Right lobe of liver (tissue), 6 donors: ENCODE measurements around the gene HSP90B1. TPM values are rescaled to one million over a fixed set of nuclear protein-coding genes. Genes with fewer than 3 reads are reported as not detected.

Experiments
- ATAC-seq, 4 donors: fragments of 200-7000 bp; cut with Tn5 transposase; one replicate each; pipeline ENCODE4 v1.9.1; 2020; ENCODE audit warnings: mild to moderate bottlenecking in 4 of 4, moderate library complexity in 4 of 4
- DNase-seq, 3 donors: peaks; one replicate each; pipeline ENCODE4 v3.0.0-alpha.2; 2020
- H3K27ac ChIP-seq, 3 donors: fragments of 200-600 bp; one replicate each; pipeline ENCODE4 v1.8.0; 2022
- H3K27me3 ChIP-seq, 2 donors: fragments of 200-600 bp; one replicate each; pipeline ENCODE4 v1.8.0; 2022
- H3K36me3 ChIP-seq, 4 donors: fragments of 200-600 bp; sonication (generic) in 1 of 4; one replicate each; pipeline versions ENCODE4 v1.5.1 to v1.8.0; 2017 to 2022; ENCODE audit warnings: control low read depth in 1 of 4
- H3K4me1 ChIP-seq, 4 donors: fragments of 200-600 bp; sonication (generic) in 1 of 4; one replicate each; pipeline versions ENCODE4 v1.5.1 to v1.8.0; 2017 to 2022; ENCODE audit warnings: control low read depth in 1 of 4
- H3K4me3 ChIP-seq, 3 donors: fragments of 200-600 bp; one replicate each; pipeline ENCODE4 v1.8.0; 2022
- H3K9me3 ChIP-seq, 4 donors: fragments of 200-600 bp; sonication (generic) in 1 of 4; one replicate each; pipeline versions ENCODE4 v1.5.1 to v1.8.0; 2017 to 2022; ENCODE audit warnings: control low read depth in 1 of 4
- POLR2A ChIP-seq: fragments of 450-650 bp; IDR thresholded peaks from one replicate; pipeline ENCODE4 v1.6.1; 2017; ENCODE audit warnings: antibody characterized with exemption, mild to moderate bottlenecking
- WGBS: methylation state at CpG from one replicate; pipeline ENCODE4 v1.1.6; 2018; ENCODE audit warnings: low coverage, low lambda C conversion rate; ENCODE audit not compliant: insufficient coverage; ENCODE audit errors: missing lambda C conversion rate; 5-methylcytosine and 5-hydroxymethylcytosine counted together
- intact Hi-C, 2 donors: fragments of 100-400 bp; cut with DNase I; formaldehyde crosslinking; loops; one replicate each; pipeline versions ENCODE4 v1.11.2 to v1.14.1; 2022
- total RNA-seq, 6 experiments: library from RNA; depleted of rRNA in 2 of 6; stranded (reverse); fragments of >200 nt in 2 of 6; fragmentation: NEBNext Ultra II Directional in 3 of 6; extraction: Animal tissue kit (Norgen Biotek cat#: 25700) in 3 of 6; gene quantifications; one replicate each; pipeline versions ENCODE4 v1.1.0 to v1.2.4, GENCODE V29; 2016 to 2023
- TF ChIP-seq, protein P1 (sequence below), 4 donors: fragments of 200-600 bp in 3 of 4; fragments of 450-650 bp in 1 of 4; IDR thresholded peaks; one replicate each; pipeline versions ENCODE4 v1.5.1 to v1.8.0; 2016 to 2022; ENCODE audit warnings: antibody characterized with exemption in 4 of 4, mild to moderate bottlenecking in 2 of 4
- donor health status: DM: no; HTN: yes; CAD: no.
- donor health status: DM: no; HTN: no; CAD: no.
- donor health status: DM: no; HTN: no; CAD: no.
- donor health status: DM: no; HTN: yes; CAD: no.
- donor health status: DM: no; HTN: yes; CAD: no.

HSP90B1 gene
- total RNA-seq, 6 experiments from 2014 or later, result 472 to 1,038 (median 633) TPM

DNA sequence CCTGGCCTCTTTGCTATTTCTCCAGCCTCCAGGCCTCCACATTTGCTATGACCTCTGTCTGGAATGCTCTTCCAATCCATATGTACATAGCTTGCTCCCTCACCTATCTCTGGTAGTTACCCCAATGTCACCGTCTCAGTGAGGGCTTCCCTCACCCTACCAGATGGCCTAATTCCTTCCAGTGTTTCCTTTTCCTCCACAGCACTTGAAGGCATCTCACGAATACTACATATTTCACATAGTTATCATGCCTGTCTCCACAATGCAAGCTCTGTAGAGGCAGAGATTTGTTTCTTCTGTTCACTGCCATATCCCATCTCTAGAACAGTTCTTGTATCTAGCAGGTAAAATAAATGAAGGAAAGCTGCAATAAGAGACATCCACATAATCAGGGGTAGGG is 21.3 kb upstream of the HSP90B1 start:
- H3K9me3 ChIP-seq, result no peaks in the 10 kb centered on the region
- H3K27ac ChIP-seq, result no peak overlapping the region
- no peak for TF ChIP-seq POLR2A
- TF ChIP-seq, protein P1, sequence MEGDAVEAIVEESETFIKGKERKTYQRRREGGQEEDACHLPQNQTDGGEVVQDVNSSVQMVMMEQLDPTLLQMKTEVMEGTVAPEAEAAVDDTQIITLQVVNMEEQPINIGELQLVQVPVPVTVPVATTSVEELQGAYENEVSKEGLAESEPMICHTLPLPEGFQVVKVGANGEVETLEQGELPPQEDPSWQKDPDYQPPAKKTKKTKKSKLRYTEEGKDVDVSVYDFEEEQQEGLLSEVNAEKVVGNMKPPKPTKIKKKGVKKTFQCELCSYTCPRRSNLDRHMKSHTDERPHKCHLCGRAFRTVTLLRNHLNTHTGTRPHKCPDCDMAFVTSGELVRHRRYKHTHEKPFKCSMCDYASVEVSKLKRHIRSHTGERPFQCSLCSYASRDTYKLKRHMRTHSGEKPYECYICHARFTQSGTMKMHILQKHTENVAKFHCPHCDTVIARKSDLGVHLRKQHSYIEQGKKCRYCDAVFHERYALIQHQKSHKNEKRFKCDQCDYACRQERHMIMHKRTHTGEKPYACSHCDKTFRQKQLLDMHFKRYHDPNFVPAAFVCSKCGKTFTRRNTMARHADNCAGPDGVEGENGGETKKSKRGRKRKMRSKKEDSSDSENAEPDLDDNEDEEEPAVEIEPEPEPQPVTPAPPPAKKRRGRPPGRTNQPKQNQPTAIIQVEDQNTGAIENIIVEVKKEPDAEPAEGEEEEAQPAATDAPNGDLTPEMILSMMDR (IDR thresholded peaks at IDR 0.05), result no peak
- WGBS, result 62% methylated on average over 2 of the region's 2 CpGs
- ATAC-seq, result no peak
- no peaks in the 10 kb centered on the region for H3K27me3 ChIP-seq
- H3K4me1 ChIP-seq, result no peaks in the 10 kb centered on the region
- no peak for DNase-seq
- H3K4me3 ChIP-seq, result no peak overlapping the region
- no peaks in the 10 kb centered on the region for H3K36me3 ChIP-seq
- intact Hi-C loops, result no loop called here

DNA sequence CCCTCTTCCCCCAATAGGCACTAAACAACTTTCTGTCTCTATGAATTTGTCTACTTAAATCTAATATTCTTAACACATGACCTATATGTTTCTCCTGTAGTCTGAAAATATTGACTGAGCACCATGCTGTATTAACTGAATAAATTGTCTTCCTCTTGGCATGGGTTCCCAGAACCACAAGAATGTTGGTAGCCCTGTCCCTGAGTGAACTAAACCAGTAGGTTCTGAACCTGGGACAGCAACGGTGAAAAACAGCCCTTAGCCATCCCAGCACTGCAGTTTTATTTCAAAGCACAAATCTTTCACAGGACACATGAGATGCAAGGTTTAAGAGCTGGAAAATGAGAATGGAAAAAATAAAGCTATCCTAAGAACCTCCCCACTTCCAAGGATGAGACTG is 20.4 kb upstream of the HSP90B1 start:
- no CpG with 5 or more reads among the region's 1 CpG for WGBS
- no peak overlapping the region for H3K27ac ChIP-seq
- ATAC-seq (no peak), DNase-seq (no peak)
- no peak overlapping the region for H3K4me3 ChIP-seq
- intact Hi-C loops, result no loop called here
- H3K9me3 ChIP-seq, result no peaks in the 10 kb centered on the region
- H3K27me3 ChIP-seq, result no peaks in the 10 kb centered on the region
- no peak for TF ChIP-seq POLR2A
- TF ChIP-seq, protein P1 (IDR thresholded peaks at IDR 0.05), result no peak
- no peaks in the 10 kb centered on the region for H3K36me3 ChIP-seq
- no peaks in the 10 kb centered on the region for H3K4me1 ChIP-seq

DNA sequence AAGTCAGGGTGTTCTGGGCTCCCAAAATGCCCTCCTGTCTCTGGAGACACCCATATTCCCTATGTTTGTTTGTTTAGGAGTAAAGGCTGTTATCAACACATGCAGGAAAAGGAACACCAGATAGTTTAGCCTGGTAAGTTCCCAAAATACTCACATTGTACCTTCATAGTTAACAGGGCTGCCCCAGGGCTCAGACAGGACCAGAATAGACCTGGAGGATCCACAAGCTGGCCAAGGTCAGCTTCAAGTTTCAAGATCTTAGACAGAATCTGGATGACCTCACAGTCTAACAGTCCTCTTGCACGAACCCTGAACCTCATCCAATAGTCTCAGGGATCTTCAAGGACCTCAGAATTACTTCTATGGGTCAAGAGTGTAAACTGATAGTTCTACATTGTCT is 18.1 kb upstream of the HSP90B1 start:
- intact Hi-C loops, result no loop called here
- no peaks in the 10 kb centered on the region for H3K9me3 ChIP-seq
- H3K36me3 ChIP-seq, result no peaks in the 10 kb centered on the region
- ATAC-seq (no peak), DNase-seq (no peak)
- TF ChIP-seq, protein P1 (IDR thresholded peaks at IDR 0.05), result no peak
- TF ChIP-seq POLR2A, result no peak
- no peaks in the 10 kb centered on the region for H3K27me3 ChIP-seq
- whole genome bisulfite sequencing, result 100% methylated on average over 1 of the region's 1 CpG
- H3K4me1 ChIP-seq, result no peaks in the 10 kb centered on the region
- H3K27ac ChIP-seq, result no peak overlapping the region
- H3K4me3 ChIP-seq, result no peak overlapping the region

DNA sequence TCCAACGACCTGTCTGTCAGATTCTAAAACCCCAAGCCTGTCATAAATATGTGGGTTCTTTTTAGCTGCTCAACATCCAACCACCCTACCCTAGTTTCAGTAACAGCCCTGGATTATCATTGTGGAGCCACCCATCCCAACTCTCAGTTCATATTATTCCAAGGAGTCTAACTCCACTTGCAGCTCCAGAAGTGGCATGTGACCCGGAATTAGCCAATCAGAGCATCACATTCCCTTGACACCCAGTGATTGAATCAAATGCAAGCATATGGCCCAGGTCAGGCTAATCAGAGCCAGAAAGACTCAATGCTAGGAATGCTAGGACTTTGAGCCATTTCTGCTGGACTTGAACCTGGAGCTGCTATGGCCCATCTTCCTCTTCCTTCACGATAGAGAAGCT is 17.1 kb upstream of the HSP90B1 start:
- Histone ChIP-seq H3K9me3 (peaks cover 0 to 7% (median 0%) of the 10 kb centered on the region in 4 donors), H3K27ac (no peak overlapping the region), H3K4me1 (no peaks in the 10 kb centered on the region), H3K4me3 (no peak overlapping the region), H3K36me3 (no peaks in the 10 kb centered on the region), H3K27me3 (no peaks in the 10 kb centered on the region)
- ATAC-seq (no peak), DNase-seq (no peak)
- TF ChIP-seq POLR2A, result no peak
- WGBS, result 59% methylated on average over 2 of the region's 3 CpGs
- intact Hi-C loops, result no loop called here

DNA sequence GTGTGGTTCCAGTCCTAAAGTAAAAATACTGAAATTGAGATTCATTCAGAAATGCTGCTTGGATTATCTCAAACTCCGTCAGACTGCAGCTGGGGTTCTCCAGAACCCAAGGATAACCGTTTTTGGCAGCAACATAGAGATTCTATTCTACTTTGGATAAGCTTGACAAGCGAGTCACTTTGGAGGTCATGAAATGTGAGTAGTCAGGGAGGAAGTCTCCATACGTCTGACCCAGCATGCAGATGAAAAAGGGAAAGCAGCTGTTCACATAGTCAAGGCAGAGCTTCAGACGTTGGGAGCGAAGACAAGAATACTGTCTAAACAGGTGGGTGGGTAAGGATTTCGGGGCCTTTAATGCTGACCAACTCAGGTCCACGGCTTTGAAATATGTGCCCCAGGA is 14.9 kb upstream of the HSP90B1 start:
- H3K4me1 ChIP-seq, result no peaks in the 10 kb centered on the region
- 71% methylated on average over 7 of the region's 8 CpGs for WGBS
- intact Hi-C loops, result no loop called here
- H3K9me3 ChIP-seq, result peaks cover 0 to 7% (median 0%) of the 10 kb centered on the region in 4 donors
- DNase-seq, result no peak
- no peaks in the 10 kb centered on the region for H3K27me3 ChIP-seq
- ATAC-seq, result no peak
- no peak overlapping the region for H3K4me3 ChIP-seq
- no peak overlapping the region for H3K27ac ChIP-seq
- H3K36me3 ChIP-seq, result no peaks in the 10 kb centered on the region
- TF ChIP-seq, protein P1 (IDR thresholded peaks at IDR 0.05), result no peak
- TF ChIP-seq POLR2A, result no peak
